Endothelial cell of umbilical vein (primary cell): ENCODE measurements around the gene MTARC1.

ENCODE experiments used
- EZH2 ChIP-seq: IDR thresholded peaks from 2 replicates; pipeline ENCODE4 v1.6.1; 2012; ENCODE audit warnings: borderline replicate concordance, low read depth, mild to moderate bottlenecking, moderate library complexity, low read length, inconsistent platforms; ENCODE audit not compliant: severe bottlenecking
- GATA2 ChIP-seq: IDR thresholded peaks from 2 replicates; pipeline ENCODE4 v1.7.0; 2011; ENCODE audit warnings: low read depth, mild to moderate bottlenecking, moderate library complexity, mixed read lengths, low read length; ENCODE audit not compliant: insufficient read length, insufficient read depth
- JUN ChIP-seq: IDR thresholded peaks from 2 replicates; pipeline ENCODE4 v1.6.1; 2011; ENCODE audit warnings: borderline replicate concordance, low read depth; ENCODE audit not compliant: insufficient read length, insufficient read depth
- POLR2A ChIP-seq: IDR thresholded peaks from 2 replicates; pipeline ENCODE4 v1.6.1; 2012; ENCODE audit warnings: low read depth, mild to moderate bottlenecking, control low read depth, low read length
- POLR2AphosphoS5 ChIP-seq: IDR thresholded peaks from 2 replicates; pipeline ENCODE4 v1.6.1; 2012; ENCODE audit warnings: low read depth, mild to moderate bottlenecking, control low read depth, low read length, moderate library complexity; ENCODE audit not compliant: insufficient read depth
- TF ChIP-seq, protein P1 (sequence below): IDR thresholded peaks from 2 replicates; pipeline ENCODE4 v1.6.1; 2011; ENCODE audit not compliant: insufficient read depth, insufficient read length
- TF ChIP-seq, protein P2 (sequence below), 2 donors: IDR thresholded peaks; 1 replicate in 1 of 2; 2 replicates in 1 of 2; pipeline ENCODE4 v1.5.1; 2011; ENCODE audit warnings: low read length in 2 of 2, mild to moderate bottlenecking in 2 of 2, moderate library complexity in 2 of 2, control low read depth in 1 of 2, inconsistent platforms in 1 of 2, low read depth in 1 of 2; ENCODE audit not compliant: insufficient read depth in 1 of 2; ENCODE audit errors: extremely low read depth in 1 of 2

DNA sequence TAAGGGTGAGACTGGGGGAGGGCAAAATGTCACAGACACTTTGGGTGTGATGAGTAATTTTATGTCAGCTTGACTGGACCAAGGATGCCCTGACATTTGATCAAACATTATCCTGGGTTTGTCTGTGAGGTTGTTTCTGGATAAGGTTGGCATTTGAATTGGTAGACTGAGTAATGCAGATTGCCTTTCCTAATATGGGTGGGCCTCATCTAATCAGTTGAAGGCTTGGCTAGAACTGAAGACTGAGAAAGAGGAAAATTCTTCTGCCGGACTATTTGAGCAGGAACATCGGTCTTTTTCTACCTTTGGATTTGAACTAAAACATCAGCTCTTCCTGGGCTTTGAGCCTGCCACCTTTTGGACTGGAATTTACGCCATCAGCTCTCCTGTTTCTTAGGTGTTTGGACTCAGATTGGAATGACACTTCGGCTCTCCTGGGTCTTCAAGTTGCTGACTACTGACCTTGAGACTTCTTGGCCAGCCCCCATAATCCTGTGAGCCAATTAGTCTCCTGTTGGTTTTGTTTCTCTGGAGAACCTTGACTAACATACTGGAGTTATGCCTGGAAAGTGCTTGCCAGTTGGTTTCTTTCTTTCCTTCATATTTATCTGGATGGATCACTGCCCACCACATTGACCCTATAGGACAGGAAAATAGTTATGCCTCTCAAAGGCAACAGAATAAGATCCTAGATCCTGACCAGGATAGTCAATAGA, 47.6 kb downstream of the MTARC1 start:
- TF ChIP-seq POLR2A: no peak
- no peak for TF ChIP-seq JUN
- TF ChIP-seq, protein P1, sequence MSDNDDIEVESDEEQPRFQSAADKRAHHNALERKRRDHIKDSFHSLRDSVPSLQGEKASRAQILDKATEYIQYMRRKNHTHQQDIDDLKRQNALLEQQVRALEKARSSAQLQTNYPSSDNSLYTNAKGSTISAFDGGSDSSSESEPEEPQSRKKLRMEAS: no peak
- TF ChIP-seq, protein P2, sequence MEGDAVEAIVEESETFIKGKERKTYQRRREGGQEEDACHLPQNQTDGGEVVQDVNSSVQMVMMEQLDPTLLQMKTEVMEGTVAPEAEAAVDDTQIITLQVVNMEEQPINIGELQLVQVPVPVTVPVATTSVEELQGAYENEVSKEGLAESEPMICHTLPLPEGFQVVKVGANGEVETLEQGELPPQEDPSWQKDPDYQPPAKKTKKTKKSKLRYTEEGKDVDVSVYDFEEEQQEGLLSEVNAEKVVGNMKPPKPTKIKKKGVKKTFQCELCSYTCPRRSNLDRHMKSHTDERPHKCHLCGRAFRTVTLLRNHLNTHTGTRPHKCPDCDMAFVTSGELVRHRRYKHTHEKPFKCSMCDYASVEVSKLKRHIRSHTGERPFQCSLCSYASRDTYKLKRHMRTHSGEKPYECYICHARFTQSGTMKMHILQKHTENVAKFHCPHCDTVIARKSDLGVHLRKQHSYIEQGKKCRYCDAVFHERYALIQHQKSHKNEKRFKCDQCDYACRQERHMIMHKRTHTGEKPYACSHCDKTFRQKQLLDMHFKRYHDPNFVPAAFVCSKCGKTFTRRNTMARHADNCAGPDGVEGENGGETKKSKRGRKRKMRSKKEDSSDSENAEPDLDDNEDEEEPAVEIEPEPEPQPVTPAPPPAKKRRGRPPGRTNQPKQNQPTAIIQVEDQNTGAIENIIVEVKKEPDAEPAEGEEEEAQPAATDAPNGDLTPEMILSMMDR (IDR thresholded peaks at IDR 0.05; ENCODE audit: extremely low read depth in 1 of 2, insufficient read depth in 1 of 2, low read depth in 1 of 2, low read length in 2 of 2): no peak
- TF ChIP-seq EZH2: no peak
- no peak for TF ChIP-seq POLR2AphosphoS5
- no peak for TF ChIP-seq GATA2
